GM15510 (cell line): Measurements from ENCODE around the gene TECPR1.

Experiments used
- POLR2A ChIP-seq: IDR thresholded peaks from 3 replicates; pipeline ENCODE4 v1.6.1; 2011; ENCODE audit warnings: borderline replicate concordance; ENCODE audit not compliant: insufficient read length; ENCODE audit errors: extremely low read depth

TECPR1 gene

DNA sequence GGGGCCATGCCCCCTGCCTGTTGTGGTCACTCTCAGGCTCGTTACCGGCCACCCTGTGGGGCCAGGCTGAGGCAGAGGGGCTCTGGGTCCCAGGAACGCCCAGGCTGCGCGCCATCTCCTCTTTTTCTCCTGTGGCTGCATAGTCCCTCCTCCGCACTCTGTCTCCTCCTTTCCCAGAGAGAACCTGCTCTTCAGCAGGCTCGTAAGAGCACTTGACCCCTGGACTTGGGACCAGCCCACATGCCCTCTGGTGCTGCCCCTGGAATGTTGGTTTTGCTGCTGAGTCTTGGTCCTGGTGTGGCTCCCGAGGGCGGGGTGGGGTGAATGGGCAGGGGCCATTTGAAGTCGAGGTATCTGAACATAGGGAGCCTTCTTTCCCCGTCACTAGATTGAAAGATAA is 47.4 kb downstream of the TECPR1 start:
- no peak for TF ChIP-seq POLR2A

DNA sequence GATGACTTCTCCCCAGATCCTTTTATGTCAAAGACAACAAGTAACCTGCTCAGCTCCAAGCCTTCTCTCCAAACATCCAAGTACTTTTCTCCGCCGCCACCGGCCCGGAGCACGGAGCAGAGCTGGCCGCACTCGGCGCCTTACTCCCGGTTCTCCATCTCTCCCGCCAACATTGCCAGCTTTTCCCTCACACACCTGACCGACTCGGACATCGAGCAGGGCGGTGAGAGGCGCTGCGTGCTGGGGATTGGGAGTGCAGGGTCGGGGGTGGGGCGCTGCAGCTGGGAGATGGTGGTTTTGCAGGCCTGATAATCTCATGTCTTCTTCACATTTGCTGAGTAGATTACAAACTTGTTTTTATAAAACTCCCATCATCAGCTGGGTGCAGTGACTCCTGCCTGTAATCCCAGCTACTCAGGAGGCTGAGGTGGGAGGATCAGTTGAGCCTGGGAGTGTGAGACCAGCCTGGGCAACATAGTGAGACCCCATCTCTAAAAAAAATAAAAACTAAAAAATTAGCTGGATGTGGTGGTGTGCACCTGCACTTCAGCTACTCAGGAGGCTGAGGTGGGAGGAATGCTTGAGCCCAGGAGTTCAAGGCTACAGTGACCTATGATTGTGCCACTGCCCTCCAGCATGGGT is 47.9 kb downstream of the TECPR1 start:
- TF ChIP-seq POLR2A = no peak

DNA sequence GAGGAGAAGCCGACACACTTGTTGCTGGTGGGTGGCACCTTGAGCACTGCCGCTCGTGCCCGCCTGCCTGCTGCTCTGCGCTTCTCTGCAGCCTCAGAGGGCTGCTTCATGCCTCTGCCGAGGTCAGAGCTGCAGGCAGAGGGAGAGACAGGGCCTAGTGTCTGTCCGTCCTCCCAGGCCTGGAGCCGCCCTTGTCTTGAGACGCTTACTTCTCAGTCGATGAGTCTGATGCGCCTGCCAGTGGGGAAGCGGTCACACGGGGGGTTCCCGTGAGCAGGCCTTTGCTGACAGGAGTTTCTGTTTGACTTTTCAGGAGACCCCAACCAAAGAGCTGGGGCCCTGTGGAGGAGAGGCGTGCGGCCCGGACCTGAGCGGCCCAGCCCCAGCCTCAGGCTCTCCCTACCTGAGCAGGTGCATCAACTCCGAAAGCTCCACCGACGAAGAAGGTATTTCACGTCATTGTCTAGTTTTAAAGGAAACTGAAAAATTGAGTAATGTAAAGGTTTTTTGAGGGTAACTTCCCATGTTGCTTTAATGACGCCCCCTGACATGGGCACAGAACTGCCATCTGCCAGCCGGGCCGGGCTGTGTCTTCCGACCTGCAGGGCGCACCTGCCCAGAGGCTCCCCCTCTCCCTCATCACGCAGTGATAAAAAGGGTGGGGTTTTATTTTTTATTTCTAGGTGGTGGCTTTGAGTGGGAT is 48.6 kb downstream of the TECPR1 start:
- TF ChIP-seq POLR2A = no peak

DNA sequence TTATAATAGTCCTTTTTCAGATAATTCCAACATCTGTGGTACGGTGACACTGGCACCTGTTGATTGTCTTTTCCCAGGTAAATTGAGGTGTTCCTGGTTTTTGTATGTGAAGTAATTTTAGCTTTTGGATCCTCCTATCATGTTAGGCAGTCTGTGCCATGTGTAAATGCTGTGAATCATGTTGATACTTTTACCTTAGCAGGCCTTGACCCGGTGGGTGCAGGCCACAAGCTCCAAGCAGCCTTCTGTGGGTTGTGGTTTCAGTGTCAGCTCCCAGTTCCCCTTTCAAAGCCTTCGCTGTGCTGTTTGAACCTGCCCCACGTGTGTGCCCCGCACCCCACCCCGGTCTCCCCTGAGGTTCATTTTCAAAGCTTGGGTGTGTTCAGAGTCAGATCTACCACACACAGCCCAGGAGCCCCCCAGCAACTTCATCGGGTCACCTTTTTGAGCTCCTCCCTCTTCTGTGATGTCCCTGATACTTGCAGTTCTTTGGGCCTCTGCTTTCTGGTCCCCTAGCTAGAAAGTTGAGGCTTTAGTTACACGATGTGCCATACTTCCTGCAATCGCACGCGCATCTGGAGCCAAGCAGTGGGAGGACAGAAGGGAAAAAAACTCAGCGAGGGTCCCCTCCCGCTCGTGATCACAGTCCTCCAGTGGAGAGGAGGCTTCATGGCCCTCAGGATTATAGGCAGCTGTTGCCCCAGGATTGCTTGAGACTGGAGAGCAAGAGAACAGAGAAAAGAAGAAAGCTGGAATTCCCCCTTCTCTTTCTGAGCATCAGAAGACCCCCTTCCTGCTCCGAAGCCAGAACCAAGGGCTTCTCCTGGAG is 49.5 kb downstream of the TECPR1 start:
- TF ChIP-seq POLR2A = no peak

DNA sequence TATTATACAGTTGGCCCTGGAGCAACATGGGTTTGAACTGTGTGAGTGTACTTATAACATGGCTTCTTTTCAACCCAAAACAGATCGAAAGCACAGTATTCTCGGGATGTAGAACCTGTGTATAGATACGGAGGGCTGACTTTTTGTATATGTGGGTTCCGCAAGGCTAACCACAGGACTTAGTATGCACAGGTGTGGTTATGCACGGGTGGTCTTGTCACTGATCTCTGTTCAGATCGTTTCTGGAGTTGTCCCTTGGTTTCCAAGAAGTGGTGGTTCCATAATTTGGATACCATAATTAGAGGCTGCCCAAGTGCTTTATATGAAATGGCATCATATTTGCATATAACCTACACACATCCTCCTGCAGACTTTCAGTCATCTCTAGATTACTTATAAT is 51.7 kb downstream of the TECPR1 start:
- no peak for TF ChIP-seq POLR2A

DNA sequence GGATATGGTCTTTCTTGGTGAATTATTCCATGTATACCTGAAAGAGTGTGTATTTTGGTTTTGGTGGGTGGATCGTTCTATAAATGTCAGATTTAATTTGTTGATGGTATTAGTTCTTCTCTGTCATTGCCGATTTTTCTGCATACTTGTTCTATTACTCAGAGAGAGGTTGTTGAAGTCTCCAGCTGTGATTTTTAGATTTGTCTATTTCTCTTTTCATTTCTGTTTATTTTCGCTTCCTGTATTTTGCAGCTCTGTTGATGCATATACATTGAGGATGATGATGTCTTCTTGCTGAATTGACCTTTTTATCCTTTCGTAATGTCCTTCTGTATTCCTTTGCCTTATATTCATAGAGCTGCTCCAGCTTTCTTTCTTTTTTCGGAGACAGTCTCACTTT is 52.9 kb downstream of the TECPR1 start:
- TF ChIP-seq POLR2A = no peak

DNA sequence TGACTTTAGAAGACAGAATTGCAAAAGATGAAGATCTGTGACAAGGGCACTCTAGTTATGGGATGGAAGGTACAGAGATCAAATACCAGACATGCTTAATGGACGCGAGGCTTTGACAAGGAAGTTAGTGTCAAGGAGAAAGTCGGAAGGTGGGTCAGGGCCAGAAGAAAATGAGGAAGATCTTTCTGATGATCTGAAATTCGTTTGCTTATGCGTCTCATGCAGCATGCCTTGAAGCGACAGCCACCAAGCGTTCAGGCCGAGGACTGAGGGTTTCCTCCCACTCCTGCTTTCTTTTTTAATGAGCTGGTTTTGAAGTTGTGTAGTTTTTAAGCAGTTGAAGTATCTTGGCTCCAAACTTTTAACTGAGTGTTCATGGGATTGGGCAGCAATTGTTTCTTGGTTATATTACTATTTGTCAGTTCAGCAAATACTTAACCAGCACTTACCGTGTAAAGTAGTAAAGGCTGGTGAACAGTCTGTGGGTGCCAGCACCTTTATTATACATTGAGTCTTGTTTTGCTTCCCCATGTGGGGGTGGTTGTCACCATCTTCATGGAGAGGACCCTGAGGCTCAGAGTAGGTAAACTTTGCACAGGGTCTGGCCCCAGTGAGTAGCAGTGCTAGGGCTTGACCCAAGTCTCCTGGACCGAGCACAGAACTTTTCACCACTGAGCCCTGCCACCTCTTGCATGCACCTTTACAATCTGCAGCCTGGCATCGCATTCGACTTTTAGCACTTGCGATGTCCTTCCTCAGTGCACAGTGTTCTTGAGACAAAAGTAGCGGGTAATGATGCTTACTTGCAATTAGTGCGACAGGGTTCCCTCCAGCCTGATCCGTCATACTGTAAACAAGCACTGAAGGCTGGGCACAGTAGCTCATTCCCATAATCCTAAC is 55.1 kb downstream of the TECPR1 start:
- no peak for TF ChIP-seq POLR2A

DNA sequence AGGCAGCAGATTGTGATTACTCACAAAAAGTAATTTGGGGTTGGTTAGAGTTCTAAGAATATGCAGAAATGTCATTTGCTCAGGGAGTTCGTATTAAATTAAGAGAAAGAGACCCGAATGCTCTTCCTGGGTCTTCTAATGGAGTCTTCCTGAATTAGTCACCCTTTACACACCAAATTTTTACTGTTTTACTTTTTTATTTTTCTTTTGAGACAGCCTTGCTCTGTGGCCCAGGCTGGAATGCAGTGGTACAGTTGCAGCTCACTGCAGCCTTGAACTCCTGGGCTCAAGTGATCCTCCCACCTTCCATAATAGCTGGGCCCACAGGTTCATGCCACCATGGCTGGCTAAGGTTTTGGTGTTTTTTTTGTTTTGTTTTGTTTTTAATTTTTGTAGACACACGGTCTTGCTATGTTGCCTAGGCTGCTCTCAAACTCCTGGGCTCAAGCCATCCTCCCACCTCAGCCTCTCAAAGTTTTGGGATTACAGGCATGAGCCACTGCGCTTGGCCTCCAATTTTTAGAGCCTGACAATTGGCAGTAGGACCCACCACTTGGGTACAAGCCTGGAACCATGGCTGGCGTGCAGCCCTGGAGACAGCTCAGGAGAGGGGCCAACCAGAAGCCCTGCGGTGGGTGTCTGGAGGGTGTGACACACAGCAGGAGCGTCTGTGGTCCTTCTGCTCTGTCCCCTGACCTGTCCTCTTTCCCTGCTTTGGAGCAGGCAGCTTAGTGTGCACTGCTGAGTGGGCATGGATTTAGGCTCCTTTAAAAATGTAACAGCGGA is 57.2 kb downstream of the TECPR1 start:
- TF ChIP-seq POLR2A = no peak

DNA sequence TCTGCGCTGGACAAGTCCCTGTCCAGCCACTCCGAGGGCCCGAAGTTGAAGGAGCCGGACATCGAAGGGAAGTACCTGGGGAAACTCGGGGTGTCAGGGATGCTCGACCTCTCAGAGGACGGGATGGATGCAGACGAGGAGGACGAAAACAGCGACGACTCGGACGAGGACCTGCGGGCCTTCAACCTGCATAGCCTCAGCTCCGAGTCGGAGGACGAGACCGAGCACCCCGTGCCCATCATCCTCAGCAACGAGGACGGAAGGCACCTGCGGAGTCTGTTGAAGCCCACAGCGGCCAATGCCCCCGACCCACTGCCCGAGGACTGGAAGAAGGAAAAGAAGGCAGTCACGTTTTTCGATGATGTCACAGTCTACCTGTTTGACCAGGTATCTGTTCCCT is 57.8 kb downstream of the TECPR1 start:
- TF ChIP-seq POLR2A = no peak

DNA sequence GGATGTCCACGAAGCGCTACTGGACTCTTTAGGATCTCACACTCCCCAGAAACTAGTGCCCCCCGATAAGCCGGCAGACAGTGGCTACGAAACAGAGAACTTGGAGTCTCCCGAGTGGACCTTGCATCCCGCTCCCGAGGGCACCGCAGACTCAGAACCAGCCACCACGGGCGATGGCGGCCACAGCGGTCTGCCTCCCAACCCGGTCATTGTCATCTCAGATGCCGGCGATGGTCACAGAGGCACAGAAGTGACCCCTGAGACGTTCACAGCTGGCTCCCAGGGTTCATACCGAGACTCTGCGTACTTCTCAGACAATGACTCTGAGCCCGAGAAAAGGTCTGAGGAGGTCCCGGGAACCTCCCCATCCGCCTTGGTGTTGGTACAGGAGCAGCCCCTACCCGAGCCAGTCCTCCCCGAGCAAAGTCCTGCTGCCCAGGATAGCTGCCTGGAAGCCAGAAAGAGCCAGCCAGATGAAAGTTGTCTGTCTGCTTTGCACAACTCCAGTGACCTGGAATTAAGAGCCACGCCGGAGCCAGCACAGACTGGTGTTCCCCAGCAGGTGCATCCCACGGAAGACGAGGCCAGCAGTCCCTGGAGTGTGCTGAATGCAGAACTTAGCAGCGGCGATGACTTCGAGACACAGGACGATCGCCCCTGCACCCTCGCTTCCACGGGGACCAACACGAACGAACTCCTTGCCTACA is 58.4 kb downstream of the TECPR1 start:
- TF ChIP-seq POLR2A = no peak

DNA sequence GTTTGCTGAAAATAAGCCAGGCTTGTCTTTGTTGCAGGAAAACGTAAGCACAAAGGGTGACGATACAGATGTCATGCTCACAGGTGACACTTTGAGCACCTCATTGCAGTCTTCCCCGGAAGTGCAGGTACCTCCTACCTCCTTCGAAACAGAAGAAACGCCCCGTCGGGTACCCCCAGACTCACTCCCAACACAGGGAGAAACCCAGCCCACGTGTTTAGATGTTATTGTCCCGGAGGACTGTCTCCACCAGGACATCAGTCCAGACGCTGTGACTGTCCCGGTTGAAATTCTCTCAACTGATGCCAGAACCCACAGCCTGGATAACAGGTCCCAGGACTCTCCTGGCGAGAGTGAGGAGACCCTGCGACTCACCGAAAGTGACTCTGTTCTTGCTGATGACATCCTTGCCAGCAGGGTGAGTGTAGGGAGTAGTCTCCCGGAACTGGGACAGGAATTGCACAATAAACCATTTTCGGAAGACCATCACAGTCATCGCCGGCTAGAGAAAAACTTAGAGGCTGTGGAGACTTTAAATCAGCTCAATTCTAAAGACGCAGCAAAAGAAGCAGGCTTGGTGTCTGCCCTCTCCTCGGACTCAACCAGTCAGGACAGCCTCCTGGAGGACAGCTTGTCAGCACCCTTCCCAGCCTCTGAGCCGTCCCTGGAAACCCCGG is 59.1 kb downstream of the TECPR1 start:
- no peak for TF ChIP-seq POLR2A

DNA sequence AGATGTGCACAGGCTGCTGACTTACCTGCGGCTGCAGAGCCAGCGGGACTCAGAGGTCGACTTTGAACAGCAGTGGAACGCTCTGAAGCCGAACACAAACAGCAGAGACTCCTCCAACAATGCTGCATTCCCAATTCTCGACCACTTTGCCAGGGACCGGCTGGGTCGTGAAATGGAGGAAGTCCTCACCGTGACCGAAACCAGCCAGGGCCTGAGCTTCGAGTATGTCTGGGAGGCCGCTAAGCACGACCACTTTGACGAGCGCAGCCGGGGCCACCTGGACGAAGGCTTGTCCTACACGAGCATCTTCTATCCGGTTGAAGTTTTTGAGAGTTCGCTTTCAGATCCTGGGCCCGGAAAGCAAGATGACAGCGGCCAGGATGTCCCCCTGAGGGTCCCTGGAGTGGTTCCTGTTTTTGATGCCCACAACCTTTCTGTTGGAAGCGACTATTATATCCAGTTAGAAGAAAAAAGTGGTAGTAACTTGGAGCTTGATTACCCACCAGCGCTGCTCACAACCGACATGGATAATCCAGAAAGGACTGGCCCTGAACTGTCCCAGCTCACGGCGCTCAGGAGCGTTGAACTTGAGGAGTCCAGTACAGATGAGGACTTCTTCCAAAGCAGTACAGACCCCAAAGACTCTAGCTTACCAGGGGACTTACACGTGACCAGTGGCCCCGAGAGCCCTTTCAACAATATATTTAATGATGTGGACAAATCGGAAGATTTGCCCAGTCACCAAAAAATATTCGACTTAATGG is 60.2 kb downstream of the TECPR1 start:
- no peak for TF ChIP-seq POLR2A

DNA sequence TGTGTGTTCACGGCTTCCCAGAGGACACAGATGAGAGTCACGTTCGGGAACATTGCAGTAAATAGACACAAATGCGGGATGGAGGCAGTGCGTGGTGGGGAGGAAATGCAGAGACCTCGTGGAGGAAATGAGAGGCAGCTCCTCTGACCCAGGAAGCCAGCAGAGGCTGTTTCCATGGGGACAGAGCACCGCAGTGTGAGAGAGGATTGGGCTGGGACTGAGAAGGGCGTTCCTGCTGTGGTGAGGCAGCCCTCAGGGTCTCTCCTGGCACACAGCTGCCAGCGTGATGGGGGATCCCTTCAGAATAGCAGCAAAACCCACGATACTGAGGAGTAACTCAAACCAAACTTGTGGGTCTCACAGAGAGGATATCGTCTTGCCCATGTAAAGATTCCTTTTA is 62.5 kb downstream of the TECPR1 start:
- no peak for TF ChIP-seq POLR2A

DNA sequence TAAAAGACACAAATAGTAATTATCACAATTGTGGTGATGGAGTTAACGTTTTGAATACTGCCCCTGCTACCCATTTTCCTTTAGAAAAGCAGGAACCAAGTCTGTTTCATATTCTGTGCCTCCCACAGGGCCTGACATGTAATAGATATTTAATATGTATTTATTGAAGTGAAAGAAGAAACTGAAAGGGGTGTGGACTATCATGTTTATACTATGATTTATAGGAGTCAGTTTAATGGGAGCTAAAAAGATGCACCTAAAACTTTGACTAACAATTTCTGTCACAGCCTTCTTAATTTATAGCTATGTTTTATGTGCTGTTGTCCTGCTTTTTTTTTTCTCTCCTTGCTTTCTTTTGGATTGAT is 64.9 kb downstream of the TECPR1 start:
- no peak for TF ChIP-seq POLR2A
